IPS-18a (cell line): ENCODE results near the gene OSGIN1.
A peak's percentile ranks its signal among the peaks of the same experiment; 100 is the strongest.
"Not testable (repeated sequence)": the region's sequence is repeated elsewhere in the genome, so short reads cannot be mapped to it uniquely, and the experiment has no call there.

Source experiments
- H3K27ac ChIP-seq: one replicate; pipeline ENCODE4 v1.5.1; 2013; ENCODE audit warnings: low read length
- H3K27me3 ChIP-seq: one replicate; pipeline ENCODE4 v1.6.1; 2013; ENCODE audit warnings: mild to moderate bottlenecking, low read length; ENCODE audit not compliant: control insufficient read depth, insufficient read depth
- H3K36me3 ChIP-seq: one replicate; pipeline ENCODE4 v1.6.1; 2013; ENCODE audit warnings: low read depth, low read length; ENCODE audit not compliant: control insufficient read depth
- H3K4me1 ChIP-seq: one replicate; pipeline ENCODE4 v1.6.1; 2013; ENCODE audit warnings: low read depth, low read length; ENCODE audit not compliant: control insufficient read depth
- H3K4me3 ChIP-seq: one replicate; pipeline ENCODE4 v1.5.1; 2013; ENCODE audit warnings: low read length
- H3K9ac ChIP-seq: one replicate; pipeline ENCODE4 v1.6.1; 2013; ENCODE audit warnings: mild to moderate bottlenecking, low read length, moderate library complexity
- H3K9me3 ChIP-seq: one replicate; pipeline ENCODE4 v1.6.1; 2013; ENCODE audit warnings: low read depth, low read length; ENCODE audit not compliant: control insufficient read depth

Gene OSGIN1

DNA sequence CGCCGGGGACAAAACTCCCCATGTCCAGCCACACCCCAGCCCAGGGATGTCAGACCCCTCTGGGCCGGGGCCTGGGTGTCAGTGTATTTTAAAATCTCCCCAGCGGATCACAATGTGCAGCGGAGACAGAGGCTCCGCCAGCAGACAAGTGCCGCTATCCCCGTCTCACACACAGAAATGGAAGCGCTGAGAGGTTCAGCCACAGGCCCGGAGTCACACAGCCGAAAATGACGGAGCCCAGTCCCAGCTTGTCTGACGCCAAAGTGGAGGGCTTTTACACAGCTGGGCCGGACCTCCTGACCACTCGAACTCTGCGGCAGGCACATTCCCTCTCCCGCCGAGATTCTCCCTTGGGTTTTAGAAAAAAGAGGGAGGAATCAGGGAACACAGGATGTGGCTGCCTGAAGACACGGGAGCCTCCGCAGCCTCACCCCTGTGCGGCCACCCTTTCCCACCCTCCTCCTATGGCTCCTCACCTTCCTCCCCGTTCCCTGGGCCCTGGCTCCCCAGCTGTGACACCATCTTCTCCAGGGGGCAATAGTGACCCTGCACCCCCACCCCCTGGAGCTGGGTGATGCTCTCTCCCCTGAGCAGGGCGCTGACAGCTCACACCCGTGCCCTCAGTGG is 6.8 kb upstream of the OSGIN1 start:
- no peaks in the 10 kb centered on the region for H3K4me1 ChIP-seq
- no peaks in the 10 kb centered on the region for H3K36me3 ChIP-seq
- H3K9ac ChIP-seq: no peak overlapping the region
- no peak overlapping the region for H3K27ac ChIP-seq
- no peak overlapping the region for H3K4me3 ChIP-seq
- H3K9me3 ChIP-seq: no peaks in the 10 kb centered on the region
- H3K27me3 ChIP-seq: no peaks in the 10 kb centered on the region

DNA sequence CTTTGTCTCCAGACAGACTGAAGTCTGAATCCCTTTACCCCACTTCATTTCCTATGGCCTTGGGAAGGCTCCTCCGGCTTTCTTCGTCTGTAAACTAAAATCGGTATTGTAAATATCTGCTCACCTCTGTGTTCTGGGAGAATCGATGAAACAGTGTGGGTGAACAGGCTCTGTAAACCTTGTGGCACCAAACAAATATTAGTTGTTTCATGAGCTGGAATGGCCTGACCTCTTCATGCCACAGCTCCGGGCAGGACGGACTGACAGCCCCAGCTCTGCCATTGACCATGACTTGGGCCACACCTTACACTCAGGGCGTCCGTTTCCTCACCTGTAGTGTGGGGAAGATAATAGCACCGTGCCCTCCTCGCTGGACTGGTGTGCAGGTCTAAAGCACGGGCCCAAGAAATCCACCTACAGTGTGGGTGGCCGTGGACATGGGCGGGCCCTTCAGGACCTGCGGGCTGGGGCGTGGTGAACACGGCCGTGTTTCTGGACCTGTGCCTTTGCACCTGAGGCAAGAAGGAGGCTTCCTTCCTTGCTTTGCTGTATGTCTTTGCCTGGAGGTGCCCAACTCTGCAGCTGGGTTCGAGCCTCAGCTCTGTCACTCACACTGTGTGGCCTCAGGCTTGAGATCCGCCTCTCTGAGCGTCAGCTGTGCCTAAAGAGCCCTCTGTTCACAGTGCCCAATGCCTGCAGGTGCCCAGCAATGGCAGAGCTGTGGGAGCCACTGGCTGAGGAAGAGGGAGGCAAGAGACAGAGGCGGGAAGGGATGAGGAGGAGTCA is 6.1 kb upstream of the OSGIN1 start:
- no peak overlapping the region for H3K9ac ChIP-seq
- H3K4me1 ChIP-seq: no peaks in the 10 kb centered on the region
- H3K9me3 ChIP-seq: no peaks in the 10 kb centered on the region
- no peak overlapping the region for H3K27ac ChIP-seq
- H3K36me3 ChIP-seq: no peaks in the 10 kb centered on the region
- no peaks in the 10 kb centered on the region for H3K27me3 ChIP-seq
- no peak overlapping the region for H3K4me3 ChIP-seq

DNA sequence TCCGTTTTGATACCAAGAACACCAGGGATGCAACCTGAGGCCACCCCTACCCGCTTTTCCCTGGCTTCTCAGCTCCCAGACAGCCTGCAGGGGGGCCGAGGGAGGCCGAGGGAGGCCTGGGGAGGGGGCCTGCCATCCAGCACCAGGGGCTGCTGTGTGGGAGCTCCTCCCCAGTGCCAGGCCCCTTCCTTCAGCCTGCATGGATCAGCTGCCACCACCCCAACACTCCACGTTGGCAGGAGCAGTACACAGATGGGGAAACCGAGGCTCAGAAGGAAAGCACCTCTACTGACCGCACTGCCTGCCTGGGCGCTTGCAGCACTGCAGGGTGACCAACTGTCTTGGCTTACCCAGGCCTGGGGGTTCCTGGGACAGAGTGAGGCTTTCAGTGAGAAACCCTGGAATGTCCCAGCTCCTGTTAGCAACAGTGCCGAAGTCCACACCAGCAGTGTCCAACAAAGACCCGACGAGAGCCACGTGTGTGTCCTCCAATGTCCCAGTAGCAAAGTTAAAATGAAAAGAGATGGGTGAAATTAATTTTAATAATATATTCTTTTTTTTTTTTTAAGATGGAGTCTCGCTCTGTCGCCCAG is 5.3 kb upstream of the OSGIN1 start:
- Histone ChIP-seq H3K27ac (no peak overlapping the region), H3K9ac (no peak overlapping the region), H3K36me3 (no peaks in the 10 kb centered on the region), H3K4me3 (no peak overlapping the region), H3K4me1 (no peaks in the 10 kb centered on the region), H3K9me3 (no peaks in the 10 kb centered on the region), H3K27me3 (no peaks in the 10 kb centered on the region)

DNA sequence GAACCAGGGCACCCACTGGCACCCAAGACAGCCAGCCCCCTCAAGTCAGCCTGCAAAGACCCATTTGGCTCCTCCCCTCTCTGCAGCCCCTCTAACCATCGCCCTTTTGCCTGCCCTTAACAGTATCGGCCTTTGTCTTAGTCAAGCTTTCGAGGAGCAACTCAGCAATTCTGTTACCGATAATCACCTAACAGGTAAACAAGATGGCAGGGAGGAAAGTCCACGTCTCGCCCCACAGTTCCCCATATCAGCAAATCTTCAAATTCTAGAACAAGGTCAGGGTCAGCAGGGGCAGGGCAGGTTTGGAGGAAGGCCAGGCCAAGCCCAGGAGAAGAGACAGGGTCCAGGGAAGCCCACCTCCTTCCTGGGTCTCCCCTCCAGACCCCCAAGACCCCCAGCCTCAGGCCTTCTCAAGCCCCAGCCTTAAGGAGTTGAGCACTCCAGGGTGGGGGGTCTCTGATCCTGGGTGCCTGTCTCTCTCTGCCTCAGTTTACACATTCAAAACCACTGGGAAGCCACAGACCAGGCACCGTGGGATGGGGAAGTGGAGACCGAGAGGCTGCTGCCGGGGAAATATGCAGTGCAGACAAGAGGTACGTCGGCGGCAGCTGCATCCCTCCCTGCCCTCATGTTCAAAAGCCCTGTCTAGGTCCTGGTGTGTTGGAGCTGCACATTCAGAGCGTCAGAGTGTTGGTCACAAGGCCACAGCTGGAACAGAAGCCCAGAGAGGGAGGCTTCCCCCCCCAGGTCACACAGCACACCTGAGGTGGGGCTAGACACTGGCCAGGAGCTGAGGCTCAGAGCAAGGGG is 3.9 kb upstream of the OSGIN1 start:
- H3K9ac ChIP-seq: no peak overlapping the region
- no peaks in the 10 kb centered on the region for H3K36me3 ChIP-seq
- H3K27ac ChIP-seq: no peak overlapping the region

DNA sequence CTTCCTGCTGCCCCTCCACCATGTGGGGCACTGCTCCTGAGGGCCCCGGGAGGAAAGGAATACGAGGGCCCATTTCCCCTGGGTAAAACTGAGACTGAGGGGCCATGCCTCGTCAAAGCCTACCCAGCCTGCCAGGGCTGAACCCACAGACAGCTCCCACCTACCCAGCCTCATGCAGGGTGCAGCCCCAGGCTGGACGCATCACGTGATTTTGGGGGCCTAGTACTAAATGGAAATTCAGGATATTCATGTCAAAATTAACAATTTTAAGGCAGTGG is 3.4 kb upstream of the OSGIN1 start:
- H3K27me3 ChIP-seq: no peaks in the 10 kb centered on the region
- no peak overlapping the region for H3K27ac ChIP-seq
- H3K9ac ChIP-seq: no peak overlapping the region

More for the DNA sequence above, 3.9 kb upstream of the OSGIN1 start:
- H3K4me1 ChIP-seq: peaks cover 3% of the 10 kb centered on the region
- no peaks in the 10 kb centered on the region for H3K9me3 ChIP-seq
- no peaks in the 10 kb centered on the region for H3K27me3 ChIP-seq
- no peak overlapping the region for H3K4me3 ChIP-seq

DNA sequence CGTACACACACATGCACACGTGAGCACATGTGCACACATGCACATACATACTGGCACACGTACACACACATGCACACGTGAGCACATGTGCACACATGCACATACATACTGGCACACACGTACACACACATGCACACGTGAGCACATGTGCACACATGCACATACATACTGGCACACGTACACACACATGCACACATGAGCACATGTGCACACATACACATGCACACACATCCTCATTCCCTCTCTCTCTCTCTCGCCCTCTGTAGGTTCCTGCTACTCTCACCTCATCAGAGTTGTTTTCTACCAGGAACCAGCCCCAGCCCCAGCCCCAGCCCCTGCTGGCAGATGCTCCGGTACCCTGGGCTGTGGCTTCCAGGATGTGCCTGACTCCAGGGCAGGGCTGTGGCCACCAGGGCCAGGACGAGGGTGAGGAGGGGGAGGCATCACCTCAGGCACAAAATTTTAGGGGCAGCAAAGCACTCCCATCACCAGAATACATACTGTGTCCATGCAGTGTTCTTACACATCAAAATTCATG is 2.1 kb upstream of the OSGIN1 start:
- H3K4me1 ChIP-seq, H3K27ac ChIP-seq: not testable (repeated sequence)

More for the DNA sequence above, 3.4 kb upstream of the OSGIN1 start:
- H3K4me1 ChIP-seq: peaks cover 5% of the 10 kb centered on the region
- H3K36me3 ChIP-seq: no peaks in the 10 kb centered on the region
- no peaks in the 10 kb centered on the region for H3K9me3 ChIP-seq
- H3K4me3 ChIP-seq: no peak overlapping the region

DNA sequence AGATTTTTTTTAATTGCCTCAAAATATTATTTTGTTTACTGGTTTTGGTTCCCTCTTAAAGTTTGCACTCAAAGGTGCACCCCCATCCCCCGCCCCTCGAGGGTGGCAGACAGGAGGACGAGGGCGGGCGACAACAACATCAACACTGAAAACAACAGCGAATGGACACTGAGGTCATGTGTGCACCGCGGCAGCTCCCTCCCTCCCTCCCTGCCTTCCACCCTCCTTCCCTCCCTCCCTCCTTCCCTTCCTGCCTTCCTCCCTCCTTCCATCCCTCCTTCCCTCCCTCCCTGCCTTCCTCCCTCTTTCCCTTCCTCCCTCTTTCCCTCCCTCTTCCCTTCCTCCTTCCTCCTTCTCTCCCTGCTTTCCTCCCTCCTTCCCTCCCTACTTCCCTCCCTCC is 1.5 kb upstream of the OSGIN1 start:
- Histone ChIP-seq H3K4me1 (peaks cover 5% of the 10 kb centered on the region), H3K9me3 (no peaks in the 10 kb centered on the region), H3K4me3 (no peak overlapping the region), H3K36me3 (no peaks in the 10 kb centered on the region), H3K27ac (no peak overlapping the region), H3K9ac (no peak overlapping the region), H3K27me3 (no peaks in the 10 kb centered on the region)

More for the DNA sequence above, 2.1 kb upstream of the OSGIN1 start:
- H3K4me3 ChIP-seq, H3K9ac ChIP-seq, H3K9me3 ChIP-seq, H3K27me3 ChIP-seq, H3K36me3 ChIP-seq: not testable (repeated sequence)

DNA sequence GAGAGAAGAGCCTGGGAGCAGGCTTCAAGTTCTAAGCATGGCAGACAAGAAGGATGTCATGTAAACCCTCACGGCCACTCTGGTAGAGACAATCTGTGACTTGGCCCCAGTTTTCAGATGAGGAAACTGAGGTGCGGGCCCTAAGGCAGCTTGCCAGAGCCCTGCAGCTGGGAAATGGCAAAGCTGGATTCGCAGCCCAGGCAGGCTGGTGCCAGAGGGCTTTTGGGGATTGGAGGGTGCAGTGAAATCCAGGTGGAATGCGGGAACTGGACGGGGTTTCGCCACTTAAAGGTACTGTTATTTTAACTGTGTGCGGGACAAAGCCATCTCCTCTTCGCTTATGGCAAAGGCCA is 477 bp upstream of the OSGIN1 start:
- Histone ChIP-seq H3K27ac (no peak overlapping the region), H3K4me1 (peaks cover 5% of the 10 kb centered on the region), H3K4me3 (no peak overlapping the region), H3K9ac (no peak overlapping the region), H3K9me3 (no peaks in the 10 kb centered on the region), H3K36me3 (no peaks in the 10 kb centered on the region), H3K27me3 (no peaks in the 10 kb centered on the region)

DNA sequence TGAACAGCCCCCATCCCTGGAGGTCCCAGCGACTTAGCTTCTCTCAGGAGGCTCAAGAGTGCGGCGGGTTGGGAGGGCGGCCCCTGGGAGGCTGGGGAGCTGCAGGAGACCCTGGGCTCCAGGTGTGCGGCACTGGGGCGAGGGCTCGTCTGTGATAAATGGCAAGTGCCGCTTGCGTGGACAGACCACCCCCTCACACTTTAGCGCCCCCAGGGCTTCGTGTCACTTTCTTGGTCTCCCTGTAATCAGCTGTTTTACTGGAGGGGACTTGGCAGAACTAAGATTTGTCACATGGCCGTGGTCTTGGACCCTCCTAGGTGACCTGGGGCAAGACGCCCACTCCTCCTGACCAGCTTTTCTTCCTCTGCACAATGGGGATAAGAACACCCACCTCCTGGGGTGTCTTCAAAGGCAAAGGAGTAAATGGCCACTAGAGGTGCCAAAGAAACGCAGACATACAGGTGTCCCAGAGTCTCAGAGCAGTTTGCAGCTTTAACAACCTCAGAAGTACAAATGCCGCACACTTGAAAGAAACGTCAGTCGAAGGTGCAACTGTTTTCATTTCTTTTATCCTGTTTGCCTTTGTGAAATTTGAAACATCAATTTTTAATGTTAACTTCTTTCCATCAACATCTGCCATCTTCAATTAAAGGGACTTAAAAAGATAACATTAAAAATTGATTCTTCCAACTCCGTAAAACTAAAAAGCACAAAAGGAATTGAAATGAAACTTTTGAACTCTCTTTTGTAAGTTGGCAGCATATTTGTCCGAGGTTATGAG is 946 bp downstream of the OSGIN1 start:
- Histone ChIP-seq H3K4me3 (peak overlapping the region; percentile 33), H3K36me3 (no peaks in the 10 kb centered on the region), H3K27me3 (no peaks in the 10 kb centered on the region), H3K9me3 (no peaks in the 10 kb centered on the region), H3K4me1 (peaks cover 5% of the 10 kb centered on the region), H3K27ac (no peak overlapping the region), H3K9ac (no peak overlapping the region)

DNA sequence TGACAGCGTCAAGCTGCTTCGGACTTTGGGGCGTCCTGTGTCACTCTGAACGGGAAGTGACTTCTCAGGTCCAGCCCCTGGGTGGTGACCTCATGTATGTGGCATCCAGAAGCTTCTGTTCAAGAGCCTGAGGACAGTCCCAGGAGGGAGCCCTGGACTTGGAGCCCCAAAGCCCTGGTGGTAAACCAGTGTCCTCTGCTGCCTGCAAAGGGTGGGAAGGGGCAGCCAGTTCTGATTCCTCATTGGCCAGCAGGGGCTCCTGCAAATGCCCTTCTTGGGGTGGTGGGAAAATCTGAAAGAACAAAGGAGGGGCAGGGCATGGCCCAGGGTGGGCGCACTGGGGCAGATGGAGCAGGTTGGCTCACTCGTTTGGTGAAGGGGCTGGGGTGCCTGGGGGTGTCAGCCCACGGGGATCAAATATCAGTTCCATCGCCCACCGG is 1.6 kb downstream of the OSGIN1 start:
- no peak overlapping the region for H3K9ac ChIP-seq

More for the DNA sequence above, 1.6 kb downstream of the OSGIN1 start:
- H3K27me3 ChIP-seq: no peaks in the 10 kb centered on the region
- H3K27ac ChIP-seq: no peak overlapping the region
- H3K9me3 ChIP-seq: no peaks in the 10 kb centered on the region
- H3K36me3 ChIP-seq: no peaks in the 10 kb centered on the region
- H3K4me1 ChIP-seq: peaks cover 5% of the 10 kb centered on the region
- no peak overlapping the region for H3K4me3 ChIP-seq
